ENCODE measurements around the gene KCND3.

KCND3 gene

GRCh38 chr1:111737216-111738132 is 252.0 kb downstream of the KCND3 start:
- peak overlapping the region in 1 of 2 donors; percentile 74 for H3K9ac ChIP-seq (ENCODE audit: low read depth in 1 of 2, low read length in 2 of 2)
- H3K36me3 ChIP-seq (ENCODE audit: control insufficient read depth in 2 of 2, insufficient read depth in 2 of 2, low read length in 2 of 2) = no peaks in the 10 kb centered on the region
- no peaks in the 10 kb centered on the region for H3K9me3 ChIP-seq (ENCODE audit: control insufficient read depth in 2 of 2, low read length in 2 of 2)
- peaks cover 8 to 12% of the 10 kb centered on the region in 2 donors for H3K27me3 ChIP-seq (ENCODE audit: control insufficient read depth in 2 of 2, insufficient read depth in 2 of 2, low read length in 2 of 2)
- H3K4me1 ChIP-seq (ENCODE audit: control insufficient read depth in 2 of 2, insufficient read depth in 2 of 2, low read length in 2 of 2) = peaks cover 17 to 24% of the 10 kb centered on the region in 2 donors
- peak overlapping the region; percentile 68 to 78 for H3K4me3 ChIP-seq (ENCODE audit: low read length in 2 of 2)
- peak overlapping the region in 1 of 2 donors; percentile 86 for H3K27ac ChIP-seq (ENCODE audit: low read depth in 2 of 2, low read length in 2 of 2)

DNA sequence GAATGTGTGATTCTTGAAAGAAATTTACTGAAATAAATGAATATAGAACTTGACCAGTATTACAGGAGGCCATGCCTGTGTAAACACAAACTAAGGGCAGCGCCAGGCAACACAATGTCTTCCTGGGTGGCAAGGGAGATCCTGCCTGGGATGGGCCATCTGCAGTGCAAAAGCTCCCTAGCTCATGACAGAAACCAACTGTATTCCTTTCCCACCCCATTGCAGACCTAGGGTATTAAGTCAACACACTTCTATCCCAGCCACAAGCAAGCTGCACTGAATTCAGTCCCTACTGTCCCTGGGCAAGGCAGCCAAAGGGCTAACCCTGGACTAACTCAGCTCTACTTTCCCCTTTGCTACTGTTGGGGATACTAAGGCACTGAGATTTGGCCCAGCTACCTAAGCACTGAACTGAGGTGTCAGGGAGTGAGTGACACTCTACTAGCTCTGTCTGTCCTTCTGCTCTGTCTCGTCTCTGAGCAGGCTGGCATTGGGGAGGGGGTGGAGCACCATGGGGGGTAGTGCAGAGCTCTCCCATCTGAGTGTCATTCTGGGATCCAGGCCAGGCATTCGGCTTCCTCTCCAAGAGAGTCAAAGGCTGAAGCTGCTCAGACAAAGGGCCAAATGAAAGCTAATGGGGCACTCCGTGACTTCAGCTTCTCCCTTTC is 252.8 kb downstream of the KCND3 start:
- no peaks in the 10 kb centered on the region for H3K36me3 ChIP-seq (ENCODE audit: control insufficient read depth in 2 of 2, insufficient read depth in 2 of 2, low read length in 2 of 2)
- H3K9ac ChIP-seq (ENCODE audit: low read depth in 1 of 2, low read length in 2 of 2) = no peak overlapping the region
- peaks cover 17 to 24% of the 10 kb centered on the region in 2 donors for H3K4me1 ChIP-seq (ENCODE audit: control insufficient read depth in 2 of 2, insufficient read depth in 2 of 2, low read length in 2 of 2)
- no peak overlapping the region for H3K4me3 ChIP-seq (ENCODE audit: low read length in 2 of 2)
- H3K9me3 ChIP-seq (ENCODE audit: control insufficient read depth in 2 of 2, low read length in 2 of 2) = no peaks in the 10 kb centered on the region
- no peak overlapping the region for H3K27ac ChIP-seq (ENCODE audit: low read depth in 2 of 2, low read length in 2 of 2)
- H3K27me3 ChIP-seq (ENCODE audit: control insufficient read depth in 2 of 2, insufficient read depth in 2 of 2, low read length in 2 of 2) = peaks cover 5 to 12% of the 10 kb centered on the region in 2 donors

DNA sequence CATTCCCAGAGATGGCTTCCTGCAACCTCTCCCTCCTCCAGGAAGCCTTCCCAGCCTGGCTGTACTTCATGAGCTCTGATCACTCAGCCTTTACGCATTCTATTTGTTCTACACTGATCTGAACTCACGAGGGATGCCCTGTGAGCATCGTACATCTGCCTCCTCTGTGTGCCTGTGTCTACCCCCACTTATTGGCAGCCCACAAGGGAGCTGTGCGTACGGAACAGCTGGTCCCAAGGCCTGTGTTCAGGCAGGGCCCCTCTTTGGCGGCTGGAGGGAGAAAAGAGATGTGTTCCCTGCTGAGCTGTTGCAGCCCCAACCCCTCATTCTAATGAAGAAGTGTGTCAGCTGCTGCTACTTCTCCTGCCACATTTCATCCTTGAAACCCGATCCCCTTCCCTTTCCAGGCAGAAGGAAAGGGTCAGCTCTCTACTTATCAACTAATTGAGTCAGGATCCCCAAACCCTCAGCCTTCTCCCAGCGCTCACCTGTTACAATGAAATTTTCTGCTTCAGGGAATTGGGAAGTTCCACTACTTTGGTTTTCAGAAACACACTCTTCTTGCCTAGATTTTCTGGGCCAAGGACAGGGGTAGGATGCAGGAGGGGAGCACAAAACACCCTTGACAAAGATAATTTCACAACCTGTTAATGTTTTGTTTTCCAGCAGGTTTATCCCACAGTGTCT is 253.5 kb downstream of the KCND3 start:
- H3K27ac ChIP-seq (ENCODE audit: low read depth in 2 of 2, low read length in 2 of 2) = no peak overlapping the region
- H3K9ac ChIP-seq (ENCODE audit: low read depth in 1 of 2, low read length in 2 of 2) = no peak overlapping the region
- peaks cover 17 to 24% of the 10 kb centered on the region in 2 donors for H3K4me1 ChIP-seq (ENCODE audit: control insufficient read depth in 2 of 2, insufficient read depth in 2 of 2, low read length in 2 of 2)
- no peaks in the 10 kb centered on the region for H3K36me3 ChIP-seq (ENCODE audit: control insufficient read depth in 2 of 2, insufficient read depth in 2 of 2, low read length in 2 of 2)
- H3K9me3 ChIP-seq (ENCODE audit: control insufficient read depth in 2 of 2, low read length in 2 of 2) = no peaks in the 10 kb centered on the region
- H3K4me3 ChIP-seq (ENCODE audit: low read length in 2 of 2) = no peak overlapping the region
- peaks cover under 1 to 6% of the 10 kb centered on the region in 2 donors for H3K27me3 ChIP-seq (ENCODE audit: control insufficient read depth in 2 of 2, insufficient read depth in 2 of 2, low read length in 2 of 2)

DNA sequence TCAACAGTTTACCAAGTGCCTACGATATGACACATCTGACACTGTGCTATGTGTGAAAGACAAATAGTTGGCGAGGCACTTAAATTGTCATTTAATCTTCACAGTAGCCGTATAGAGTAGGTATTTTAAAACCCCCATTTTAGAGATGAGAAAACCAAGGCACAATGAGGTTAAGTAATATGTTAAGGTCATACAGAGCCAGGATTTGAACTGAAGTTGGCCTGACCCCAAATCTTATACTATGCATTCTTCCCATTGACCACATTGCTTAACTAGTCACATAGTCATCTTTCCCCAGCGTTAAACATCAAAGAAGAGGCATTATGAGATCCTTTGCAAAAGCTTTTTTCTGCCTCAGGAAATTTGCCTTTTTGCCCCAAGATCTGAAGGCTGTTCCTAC is 254.1 kb downstream of the KCND3 start:
- H3K4me3 ChIP-seq (ENCODE audit: low read length in 2 of 2) = no peak overlapping the region
- peaks cover 17 to 24% of the 10 kb centered on the region in 2 donors for H3K4me1 ChIP-seq (ENCODE audit: control insufficient read depth in 2 of 2, insufficient read depth in 2 of 2, low read length in 2 of 2)
- H3K9me3 ChIP-seq (ENCODE audit: control insufficient read depth in 2 of 2, low read length in 2 of 2) = no peaks in the 10 kb centered on the region
- peaks cover 0 to 4% of the 10 kb centered on the region in 2 donors for H3K27me3 ChIP-seq (ENCODE audit: control insufficient read depth in 2 of 2, insufficient read depth in 2 of 2, low read length in 2 of 2)
- no peak overlapping the region for H3K9ac ChIP-seq (ENCODE audit: low read depth in 1 of 2, low read length in 2 of 2)
- no peak overlapping the region for H3K27ac ChIP-seq (ENCODE audit: low read depth in 2 of 2, low read length in 2 of 2)
- no peaks in the 10 kb centered on the region for H3K36me3 ChIP-seq (ENCODE audit: control insufficient read depth in 2 of 2, insufficient read depth in 2 of 2, low read length in 2 of 2)

DNA sequence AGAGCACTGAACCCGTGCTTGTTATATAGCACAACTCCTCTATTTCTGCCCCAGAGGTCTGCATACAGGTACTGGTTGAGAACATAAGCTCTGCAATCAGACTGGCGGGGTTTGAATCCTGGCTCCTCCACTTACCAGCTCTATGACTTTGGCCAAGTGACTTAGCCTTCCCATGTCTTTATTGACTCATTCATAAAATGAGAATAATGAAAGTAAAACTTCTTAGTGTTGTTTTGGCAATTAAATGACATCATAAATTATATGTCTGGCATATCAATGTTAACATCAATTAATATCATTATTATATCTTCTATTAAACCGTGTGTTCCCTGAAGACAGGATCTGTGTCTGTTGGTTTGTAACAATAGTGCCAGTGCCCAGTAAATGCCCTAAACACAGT is 254.6 kb downstream of the KCND3 start:
- Histone ChIP-seq H3K27ac (ENCODE audit: low read depth in 2 of 2, low read length in 2 of 2) (no peak overlapping the region), H3K9ac (ENCODE audit: low read depth in 1 of 2, low read length in 2 of 2) (no peak overlapping the region), H3K9me3 (ENCODE audit: control insufficient read depth in 2 of 2, low read length in 2 of 2) (no peaks in the 10 kb centered on the region), H3K4me1 (ENCODE audit: control insufficient read depth in 2 of 2, insufficient read depth in 2 of 2, low read length in 2 of 2) (peaks cover 17 to 22% of the 10 kb centered on the region in 2 donors), H3K4me3 (ENCODE audit: low read length in 2 of 2) (no peak overlapping the region), H3K27me3 (ENCODE audit: control insufficient read depth in 2 of 2, insufficient read depth in 2 of 2, low read length in 2 of 2) (peaks cover 0 to 4% of the 10 kb centered on the region in 2 donors), H3K36me3 (ENCODE audit: control insufficient read depth in 2 of 2, insufficient read depth in 2 of 2, low read length in 2 of 2) (no peaks in the 10 kb centered on the region)

DNA sequence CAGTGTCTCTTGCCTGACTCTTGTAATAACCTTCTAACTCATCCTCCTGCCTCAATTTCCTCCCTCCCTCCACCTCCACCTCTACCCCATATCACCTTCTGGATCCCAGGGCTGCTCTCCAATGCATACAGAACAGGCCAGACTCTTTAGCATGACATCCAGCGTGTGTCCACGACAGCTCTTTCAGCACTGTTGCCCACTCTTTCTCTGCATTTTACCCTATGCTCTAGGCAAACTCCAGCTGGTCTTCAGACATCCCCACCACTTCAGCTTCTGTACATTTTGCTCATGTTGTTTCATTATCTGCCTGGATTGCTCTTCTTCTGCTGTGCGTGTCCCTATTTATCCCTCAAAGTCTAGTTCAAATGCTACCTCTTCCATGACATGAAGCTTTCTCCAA is 255.0 kb downstream of the KCND3 start:
- Histone ChIP-seq H3K27ac (ENCODE audit: low read depth in 2 of 2, low read length in 2 of 2) (peak overlapping the region in 1 of 2 donors; percentile 69), H3K4me3 (ENCODE audit: low read length in 2 of 2) (no peak overlapping the region)

DNA sequence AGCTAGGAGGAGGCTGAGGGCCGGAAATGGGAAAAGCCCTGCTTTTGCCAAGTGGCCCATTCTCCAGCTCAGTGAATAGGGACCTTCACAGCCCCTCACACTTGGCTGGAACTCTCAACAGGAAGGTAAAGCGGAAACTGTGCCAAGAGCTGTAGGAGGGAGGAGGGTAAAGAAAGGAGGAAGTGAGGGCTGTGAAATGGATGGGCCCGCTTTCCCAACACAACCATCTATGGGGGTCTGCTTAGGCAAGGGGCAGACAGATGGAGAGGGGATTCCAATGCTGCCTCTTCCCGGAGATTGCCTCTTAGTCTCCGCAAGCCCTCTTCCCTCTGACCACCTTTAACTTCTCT is 255.5 kb downstream of the KCND3 start:
- Histone ChIP-seq H3K4me1 (ENCODE audit: control insufficient read depth in 2 of 2, insufficient read depth in 2 of 2, low read length in 2 of 2) (peaks cover 15 to 19% of the 10 kb centered on the region in 2 donors), H3K27ac (ENCODE audit: low read depth in 2 of 2, low read length in 2 of 2) (peak overlapping the region; percentile 23 to 69), H3K4me3 (ENCODE audit: low read length in 2 of 2) (no peak overlapping the region), H3K27me3 (ENCODE audit: control insufficient read depth in 2 of 2, insufficient read depth in 2 of 2, low read length in 2 of 2) (peaks cover 0 to 4% of the 10 kb centered on the region in 2 donors), H3K9ac (ENCODE audit: low read depth in 1 of 2, low read length in 2 of 2) (no peak overlapping the region), H3K9me3 (ENCODE audit: control insufficient read depth in 2 of 2, low read length in 2 of 2) (no peaks in the 10 kb centered on the region), H3K36me3 (ENCODE audit: control insufficient read depth in 2 of 2, insufficient read depth in 2 of 2, low read length in 2 of 2) (no peaks in the 10 kb centered on the region)

More for the DNA sequence above, 255.0 kb downstream of the KCND3 start:
- no peak overlapping the region for H3K9ac ChIP-seq (ENCODE audit: low read depth in 1 of 2, low read length in 2 of 2)
- no peaks in the 10 kb centered on the region for H3K36me3 ChIP-seq (ENCODE audit: control insufficient read depth in 2 of 2, insufficient read depth in 2 of 2, low read length in 2 of 2)
- H3K9me3 ChIP-seq (ENCODE audit: control insufficient read depth in 2 of 2, low read length in 2 of 2) = no peaks in the 10 kb centered on the region
- peaks cover 0 to 4% of the 10 kb centered on the region in 2 donors for H3K27me3 ChIP-seq (ENCODE audit: control insufficient read depth in 2 of 2, insufficient read depth in 2 of 2, low read length in 2 of 2)
- peaks cover 15 to 19% of the 10 kb centered on the region in 2 donors for H3K4me1 ChIP-seq (ENCODE audit: control insufficient read depth in 2 of 2, insufficient read depth in 2 of 2, low read length in 2 of 2)

DNA sequence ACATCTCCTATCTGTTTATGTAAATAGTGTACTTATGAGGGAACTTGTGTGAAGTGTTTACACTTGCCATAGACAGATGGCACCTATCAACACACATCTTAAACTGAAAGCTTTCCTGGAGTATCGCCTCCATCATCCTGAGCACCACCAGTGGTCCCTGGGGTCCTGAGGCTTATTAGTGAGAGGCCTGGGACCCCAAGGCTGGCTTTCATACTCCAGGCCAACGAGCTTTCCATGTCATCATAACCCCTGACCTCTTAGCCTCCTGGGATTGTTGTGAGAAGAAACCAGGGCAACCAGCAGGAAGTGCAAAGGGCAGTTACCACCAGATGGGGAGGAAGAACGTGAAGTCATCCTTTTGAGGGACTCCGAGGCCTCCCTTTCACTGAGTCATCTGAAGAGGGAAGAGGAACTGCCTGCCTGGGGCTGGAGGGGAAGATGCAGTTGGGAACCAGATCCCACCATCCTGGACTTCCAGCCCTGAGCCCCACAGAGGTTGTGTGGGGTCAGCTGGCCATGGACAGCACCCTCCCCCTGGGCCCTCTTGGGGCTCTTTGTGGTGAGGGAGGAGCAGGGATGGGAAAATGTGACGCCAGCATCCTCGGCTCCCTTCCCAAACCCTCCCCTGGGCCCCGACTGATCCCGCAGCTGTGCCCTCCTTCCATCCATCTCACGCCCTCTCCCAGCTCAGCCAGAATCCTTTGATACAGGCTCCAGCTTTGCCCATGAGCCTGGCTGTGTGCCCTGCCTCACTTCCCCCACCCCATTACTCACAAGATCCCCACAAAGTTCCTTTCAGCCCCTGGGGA is 256.1 kb downstream of the KCND3 start:
- H3K36me3 ChIP-seq (ENCODE audit: control insufficient read depth in 2 of 2, insufficient read depth in 2 of 2, low read length in 2 of 2) = no peaks in the 10 kb centered on the region
- H3K9ac ChIP-seq (ENCODE audit: low read depth in 1 of 2, low read length in 2 of 2) = no peak overlapping the region
- H3K4me1 ChIP-seq (ENCODE audit: control insufficient read depth in 2 of 2, insufficient read depth in 2 of 2, low read length in 2 of 2) = peaks cover 15 to 18% of the 10 kb centered on the region in 2 donors
- H3K27ac ChIP-seq (ENCODE audit: low read depth in 2 of 2, low read length in 2 of 2) = peak overlapping the region; percentile 23 to 69
- no peaks in the 10 kb centered on the region for H3K9me3 ChIP-seq (ENCODE audit: control insufficient read depth in 2 of 2, low read length in 2 of 2)
- peaks cover 0 to 4% of the 10 kb centered on the region in 2 donors for H3K27me3 ChIP-seq (ENCODE audit: control insufficient read depth in 2 of 2, insufficient read depth in 2 of 2, low read length in 2 of 2)
- H3K4me3 ChIP-seq (ENCODE audit: low read length in 2 of 2) = no peak overlapping the region

GRCh38 chr1:111732718-111733117 is 256.8 kb downstream of the KCND3 start:
- Histone ChIP-seq H3K27me3 (ENCODE audit: control insufficient read depth in 2 of 2, insufficient read depth in 2 of 2, low read length in 2 of 2) (peaks cover 0 to 2% of the 10 kb centered on the region in 2 donors), H3K4me1 (ENCODE audit: control insufficient read depth in 2 of 2, insufficient read depth in 2 of 2, low read length in 2 of 2) (peaks cover 8 to 11% of the 10 kb centered on the region in 2 donors), H3K9ac (ENCODE audit: low read depth in 1 of 2, low read length in 2 of 2) (no peak overlapping the region), H3K9me3 (ENCODE audit: control insufficient read depth in 2 of 2, low read length in 2 of 2) (no peaks in the 10 kb centered on the region), H3K27ac (ENCODE audit: low read depth in 2 of 2, low read length in 2 of 2) (peak overlapping the region in 1 of 2 donors; percentile 11), H3K4me3 (ENCODE audit: low read length in 2 of 2) (no peak overlapping the region), H3K36me3 (ENCODE audit: control insufficient read depth in 2 of 2, insufficient read depth in 2 of 2, low read length in 2 of 2) (no peaks in the 10 kb centered on the region)
